ENCODE measurements around the gene MAGI2. TPM values are rescaled to one million over a fixed set of nuclear protein-coding genes. Genes with fewer than 3 reads are reported as not detected.

MAGI2 gene
- total RNA-seq, 1 donor from 2014 or later = 0.38 TPM

DNA sequence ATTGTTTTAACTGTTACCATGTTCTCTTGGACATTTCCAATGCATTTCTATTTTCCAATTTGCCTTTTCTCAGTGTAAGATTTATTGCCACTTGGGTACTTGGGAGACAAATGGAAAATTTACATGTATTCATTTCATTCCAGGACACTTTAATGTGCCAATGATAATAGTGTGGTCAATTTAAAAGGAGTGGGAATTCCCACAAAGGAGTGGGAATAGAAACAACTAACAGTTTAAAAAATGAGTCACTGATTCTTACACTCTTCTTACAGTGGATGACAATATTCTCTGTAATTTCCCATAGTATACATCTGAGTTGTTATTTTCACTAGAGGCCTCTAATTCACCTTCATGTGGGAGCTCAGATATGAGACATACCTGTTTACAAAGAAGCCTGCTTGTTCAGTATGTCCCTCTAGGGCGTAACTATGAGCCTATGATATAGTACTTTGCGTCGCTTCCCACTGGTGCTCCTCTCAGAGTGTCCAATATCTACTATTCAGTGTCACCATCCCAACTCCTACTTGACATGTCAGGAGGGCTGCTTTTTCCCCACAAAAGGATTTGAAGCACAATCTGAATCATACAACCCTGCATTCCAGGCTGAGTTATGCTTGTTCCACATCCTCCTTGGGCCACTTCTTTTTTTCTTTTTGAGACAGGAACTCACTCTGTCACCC is 1353.6 kb downstream of the MAGI2 start:
- POLR2A ChIA-PET = no interaction called here
- H3K9me3 Mint-ChIP-seq = peaks cover 8% of the 10 kb centered on the region

GRCh38 chr7:78095549-78095948 is 1357.9 kb downstream of the MAGI2 start:
- H3K4me3 Mint-ChIP-seq = no peak overlapping the region
- H3K27ac Mint-ChIP-seq = no peak overlapping the region
- CTCF ChIA-PET = no interaction called here
- no peaks in the 10 kb centered on the region for H3K4me1 Mint-ChIP-seq
- H3K9me3 Mint-ChIP-seq = peaks cover 8% of the 10 kb centered on the region
- H3K36me3 Mint-ChIP-seq (ENCODE audit: low read depth) = no peaks in the 10 kb centered on the region
- DNase-seq = no peak
- peaks cover 22% of the 10 kb centered on the region for H3K27me3 Mint-ChIP-seq
- ATAC-seq (ENCODE audit: low read depth) = no peak
- no peak for TF ChIP-seq CTCF (IDR thresholded peaks at IDR 0.05)
- intact Hi-C loops (cut with micrococcal nuclease) = no loop called here
- POLR2A ChIA-PET = no interaction called here

More for the DNA sequence above, 1353.6 kb downstream of the MAGI2 start:
- Mint-ChIP-seq H3K27me3 (peaks cover 8% of the 10 kb centered on the region), H3K27ac (no peak overlapping the region), H3K4me1 (no peaks in the 10 kb centered on the region), H3K36me3 (ENCODE audit: low read depth) (no peaks in the 10 kb centered on the region), H3K4me3 (no peak overlapping the region)
- TF ChIP-seq CTCF (IDR thresholded peaks at IDR 0.05) = no peak
- DNase-seq (no peak), ATAC-seq (ENCODE audit: low read depth) (no peak)
- intact Hi-C loops (cut with micrococcal nuclease) = no loop called here
- CTCF ChIA-PET = no interaction called here

- Mint-ChIP-seq H3K27ac (no peak overlapping the region), H3K27me3 (peaks cover 24% of the 10 kb centered on the region), H3K4me1 (no peaks in the 10 kb centered on the region), H3K4me3 (no peak overlapping the region), H3K9me3 (peaks cover 8% of the 10 kb centered on the region), H3K36me3 (ENCODE audit: low read depth) (no peaks in the 10 kb centered on the region)
- ATAC-seq (ENCODE audit: low read depth) (no peak), DNase-seq (no peak)
- POLR2A ChIA-PET = no interaction called here
- no peak for TF ChIP-seq CTCF (IDR thresholded peaks at IDR 0.05)
- CTCF ChIA-PET = no interaction called here
- intact Hi-C loops (cut with micrococcal nuclease) = no loop called here
These were observed 1361.1 kb downstream of the MAGI2 start for GRCh38 chr7:78092331-78092730.

GRCh38 chr7:78090616-78091015 is 1362.9 kb downstream of the MAGI2 start:
- ChIA-PET CTCF (no interaction called here), POLR2A (no interaction called here)
- H3K9me3 Mint-ChIP-seq = no peaks in the 10 kb centered on the region
- DNase-seq = no peak
- no peaks in the 10 kb centered on the region for H3K36me3 Mint-ChIP-seq (ENCODE audit: low read depth)
- peaks cover 19% of the 10 kb centered on the region for H3K27me3 Mint-ChIP-seq
- no peak overlapping the region for H3K4me3 Mint-ChIP-seq
- no peak overlapping the region for H3K27ac Mint-ChIP-seq
- intact Hi-C loops (cut with micrococcal nuclease) = no loop called here
- TF ChIP-seq CTCF (IDR thresholded peaks at IDR 0.05) = no peak
- no peaks in the 10 kb centered on the region for H3K4me1 Mint-ChIP-seq
- no peak for ATAC-seq (ENCODE audit: low read depth)

DNA sequence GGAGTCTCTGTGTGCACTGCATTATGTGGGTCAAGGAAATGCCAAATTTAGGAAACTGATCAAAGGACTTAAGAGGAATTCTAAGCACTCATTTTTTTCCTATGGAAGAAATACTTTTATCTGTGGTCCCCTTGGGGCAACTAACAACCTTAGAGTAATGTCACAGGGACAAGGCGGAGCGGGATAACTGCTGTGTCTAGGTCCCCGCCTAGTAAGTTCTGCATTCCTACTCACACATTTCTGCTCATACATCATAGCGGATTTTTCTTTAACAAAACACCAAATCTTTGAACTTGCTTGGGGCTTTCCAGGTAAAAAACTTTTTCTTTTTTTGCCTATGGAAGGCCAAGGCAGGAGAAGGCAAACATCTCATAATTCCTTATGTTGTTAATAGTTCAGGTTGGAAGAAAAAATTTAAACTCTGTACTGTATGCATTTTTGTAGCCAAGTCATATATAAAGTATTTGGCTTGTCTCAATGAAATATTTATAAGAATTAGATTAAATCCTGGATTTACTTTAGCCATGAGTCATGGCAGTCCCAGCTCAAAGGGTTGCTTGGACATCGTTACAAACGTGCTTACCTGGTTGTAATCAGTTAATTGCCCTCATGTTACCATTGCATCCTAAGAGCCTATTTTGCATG is 1369.9 kb downstream of the MAGI2 start:
- Mint-ChIP-seq H3K4me3 (no peak overlapping the region), H3K4me1 (no peaks in the 10 kb centered on the region), H3K27me3 (peaks cover 14% of the 10 kb centered on the region), H3K27ac (no peak overlapping the region), H3K9me3 (no peaks in the 10 kb centered on the region), H3K36me3 (ENCODE audit: low read depth) (no peaks in the 10 kb centered on the region)
- no peak for ATAC-seq (ENCODE audit: low read depth)
- ChIA-PET POLR2A (no interaction called here), CTCF (no interaction called here)
- DNase-seq = no peak
- intact Hi-C loops (cut with micrococcal nuclease) = no loop called here
- no peak for TF ChIP-seq CTCF (IDR thresholded peaks at IDR 0.05)

Measured in activated B cell treated with CpG ODN at 0.5 μM for 24 hours (primary cell).